A673 (cell line): ENCODE measurements around the gene COL5A1.

ENCODE experiments used
- EZH2 ChIP-seq: fragments of 200-600 bp; sonication (generic); IDR thresholded peaks from 2 replicates; pipeline ENCODE4 v1.6.1; 2017; ENCODE audit warnings: borderline replicate concordance, low read depth, mild to moderate bottlenecking, mixed read lengths, antibody characterized with exemption, low read length; ENCODE audit not compliant: poor library complexity, severe bottlenecking
- TF ChIP-seq, protein P1 (sequence below): fragments of 300-800, 200-600 bp; sonication (generic); conservative IDR thresholded peaks from 2 replicates; pipeline ENCODE4 v1.5.1; 2017; ENCODE audit warnings: low read depth, mild to moderate bottlenecking, antibody characterized with exemption, low read length, moderate library complexity, mixed read lengths

- TF ChIP-seq, protein P1, sequence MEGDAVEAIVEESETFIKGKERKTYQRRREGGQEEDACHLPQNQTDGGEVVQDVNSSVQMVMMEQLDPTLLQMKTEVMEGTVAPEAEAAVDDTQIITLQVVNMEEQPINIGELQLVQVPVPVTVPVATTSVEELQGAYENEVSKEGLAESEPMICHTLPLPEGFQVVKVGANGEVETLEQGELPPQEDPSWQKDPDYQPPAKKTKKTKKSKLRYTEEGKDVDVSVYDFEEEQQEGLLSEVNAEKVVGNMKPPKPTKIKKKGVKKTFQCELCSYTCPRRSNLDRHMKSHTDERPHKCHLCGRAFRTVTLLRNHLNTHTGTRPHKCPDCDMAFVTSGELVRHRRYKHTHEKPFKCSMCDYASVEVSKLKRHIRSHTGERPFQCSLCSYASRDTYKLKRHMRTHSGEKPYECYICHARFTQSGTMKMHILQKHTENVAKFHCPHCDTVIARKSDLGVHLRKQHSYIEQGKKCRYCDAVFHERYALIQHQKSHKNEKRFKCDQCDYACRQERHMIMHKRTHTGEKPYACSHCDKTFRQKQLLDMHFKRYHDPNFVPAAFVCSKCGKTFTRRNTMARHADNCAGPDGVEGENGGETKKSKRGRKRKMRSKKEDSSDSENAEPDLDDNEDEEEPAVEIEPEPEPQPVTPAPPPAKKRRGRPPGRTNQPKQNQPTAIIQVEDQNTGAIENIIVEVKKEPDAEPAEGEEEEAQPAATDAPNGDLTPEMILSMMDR, result no peak
- TF ChIP-seq EZH2, result no peak
Observed at GRCh38 chr9:134740071-134740470, 98.5 kb downstream of the COL5A1 start.
